ENCODE measurements around the gene COL12A1. TPM values are rescaled to one million over a fixed set of nuclear protein-coding genes. Genes with fewer than 3 reads are reported as not detected.

Gene COL12A1
- total RNA-seq, 1 experiment from 2014 or later = 12.5 TPM

- CTCF ChIA-PET = no interaction called here
- no TSS peak for BruUV-seq (replicated peaks)
Observed at GRCh38 chr6:75106426-75106825, 99.4 kb downstream of the COL12A1 start.

GRCh38 chr6:75103431-75103830 is 102.4 kb downstream of the COL12A1 start:
- peak overlapping the region; percentile 43 for H3K27ac ChIP-seq
- peaks cover 8% of the 10 kb centered on the region; the same call in 1 of the 2 replicates for H3K36me3 ChIP-seq (ENCODE audit: low read depth)
- POLR2A ChIA-PET (ENCODE audit: unreplicated experiment) = interaction anchor here (0.6 kb wide), 3 partner anchors 16 to 1758 kb away, joined by 3 to 4 read pairs (median 3); no protein-coding TSS in a partner anchor
- H3K4me3 ChIP-seq = no peak overlapping the region
- no peak for TF ChIP-seq EZH2 (IDR thresholded peaks at IDR 0.05; ENCODE audit: low read depth)
- TF ChIP-seq CTCF (conservative IDR thresholded peaks at IDR 0.05) = no peak
- H3K27me3 ChIP-seq (ENCODE audit: insufficient read depth, low read depth) = no peaks in the 10 kb centered on the region
- DNase-seq = peak; percentile 33 to 88
- H3K79me2 ChIP-seq (ENCODE audit: low read depth) = no peaks in the 10 kb centered on the region
- peak overlapping the region; percentile 34; the same call in 1 of the 2 replicates for H3K4me2 ChIP-seq
- H2AFZ ChIP-seq = no peak overlapping the region
- H3K9me2 ChIP-seq (ENCODE audit: insufficient read depth) = 0 out of 2 replicates have a peak, but pooled peaks cover 5% of the 10 kb centered on the region
- intact Hi-C loops (cut with micrococcal nuclease; ENCODE audit: unreplicated experiment) = loop anchor here (5.0 to 10.0 kb wide), 2 partner anchors 104 to 421 kb away; partner anchors contain the start of gene COL12A1
- no peaks in the 10 kb centered on the region for H4K20me1 ChIP-seq (ENCODE audit: insufficient read depth)
- BruUV-seq (replicated peaks) = no TSS peak
- H3F3A ChIP-seq (ENCODE audit: insufficient read depth, low read depth) = peaks cover 22% of the 10 kb centered on the region
- H3K9me3 ChIP-seq (ENCODE audit: insufficient read depth, low read depth) = no peaks in the 10 kb centered on the region; the same call in 1 of the 2 replicates
- H3K4me1 ChIP-seq (replicated peaks; ENCODE audit: insufficient read depth) = peaks cover 55% of the 10 kb centered on the region
- CTCF ChIA-PET = no interaction called here

More at GRCh38 chr6:75106426-75106825, 99.4 kb downstream of the COL12A1 start:
- no peak overlapping the region for H2AFZ ChIP-seq
- no peaks in the 10 kb centered on the region for H4K20me1 ChIP-seq (ENCODE audit: insufficient read depth)
- peaks cover 15% of the 10 kb centered on the region for H3F3A ChIP-seq (ENCODE audit: insufficient read depth, low read depth)
- 0 out of 2 replicates have a peak, but pooled peaks cover 5% of the 10 kb centered on the region for H3K9me2 ChIP-seq (ENCODE audit: insufficient read depth)
- intact Hi-C loops (cut with micrococcal nuclease; ENCODE audit: unreplicated experiment) = loop anchor here (10.0 kb wide), 1 partner anchor 418 kb away; no protein-coding TSS in a partner anchor
- TF ChIP-seq CTCF (conservative IDR thresholded peaks at IDR 0.05) = no peak
- no peak for TF ChIP-seq EZH2 (IDR thresholded peaks at IDR 0.05; ENCODE audit: low read depth)
- H3K4me3 ChIP-seq = no peak overlapping the region
- H3K9me3 ChIP-seq (ENCODE audit: insufficient read depth, low read depth) = no peaks in the 10 kb centered on the region
- H3K4me1 ChIP-seq (replicated peaks; ENCODE audit: insufficient read depth) = peaks cover 37% of the 10 kb centered on the region
- H3K27ac ChIP-seq = no peak overlapping the region
- POLR2A ChIA-PET (ENCODE audit: unreplicated experiment) = no interaction called here
- no peak overlapping the region for H3K4me2 ChIP-seq
- peaks cover 3% of the 10 kb centered on the region; the same call in 1 of the 2 replicates for H3K36me3 ChIP-seq (ENCODE audit: low read depth)
- no peak for DNase-seq
- no peaks in the 10 kb centered on the region for H3K79me2 ChIP-seq (ENCODE audit: low read depth)
- H3K27me3 ChIP-seq (ENCODE audit: insufficient read depth, low read depth) = no peaks in the 10 kb centered on the region

GRCh38 chr6:75102301-75102700 is 103.6 kb downstream of the COL12A1 start:
- no TSS peak for BruUV-seq (replicated peaks)
- H3K36me3 ChIP-seq (ENCODE audit: low read depth) = peaks cover 8% of the 10 kb centered on the region; the same call in 1 of the 2 replicates
- H3K27ac ChIP-seq = no peak overlapping the region
- 0 out of 2 replicates have a peak, but pooled peaks cover 5% of the 10 kb centered on the region for H3K9me2 ChIP-seq (ENCODE audit: insufficient read depth)
- TF ChIP-seq CTCF (conservative IDR thresholded peaks at IDR 0.05) (no peak), EZH2 (IDR thresholded peaks at IDR 0.05; ENCODE audit: low read depth) (no peak)
- H3K4me2 ChIP-seq = no peak overlapping the region
- CTCF ChIA-PET = no interaction called here
- H4K20me1 ChIP-seq (ENCODE audit: insufficient read depth) = no peaks in the 10 kb centered on the region
- no peaks in the 10 kb centered on the region for H3K79me2 ChIP-seq (ENCODE audit: low read depth)
- no peaks in the 10 kb centered on the region for H3K27me3 ChIP-seq (ENCODE audit: insufficient read depth, low read depth)
- H3K4me1 ChIP-seq (replicated peaks; ENCODE audit: insufficient read depth) = peaks cover 60% of the 10 kb centered on the region
- POLR2A ChIA-PET (ENCODE audit: unreplicated experiment) = no interaction called here
- intact Hi-C loops (cut with micrococcal nuclease; ENCODE audit: unreplicated experiment) = loop anchor here (5.0 to 10.0 kb wide), 2 partner anchors 105 to 422 kb away; partner anchors contain the start of gene COL12A1
- no peaks in the 10 kb centered on the region; the same call in 1 of the 2 replicates for H3K9me3 ChIP-seq (ENCODE audit: insufficient read depth, low read depth)
- no peak for DNase-seq
- H3F3A ChIP-seq (ENCODE audit: insufficient read depth, low read depth) = peaks cover 23% of the 10 kb centered on the region
- H2AFZ ChIP-seq = no peak overlapping the region
- no peak overlapping the region for H3K4me3 ChIP-seq
